ENCODE measurements around the gene SKIDA1.

Gene SKIDA1

DNA sequence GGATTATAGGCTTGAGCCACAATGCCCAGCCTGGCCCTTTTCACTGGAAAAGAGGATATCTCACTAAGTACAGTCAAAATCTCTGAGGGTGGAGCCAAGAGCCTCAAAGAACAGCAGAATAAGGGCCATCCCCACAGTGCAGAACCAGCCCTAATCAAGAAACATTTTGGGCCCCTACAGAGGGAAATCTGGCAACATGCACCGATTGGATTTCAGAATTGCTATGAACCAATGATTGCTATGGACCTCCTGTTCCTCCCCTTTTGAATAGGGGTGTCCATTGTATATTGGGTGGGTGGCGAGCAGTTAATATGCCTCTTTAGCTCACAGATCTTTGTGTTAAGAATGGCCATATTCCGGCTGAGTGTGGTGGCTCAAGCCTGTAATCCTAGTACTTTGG, 42.7 kb downstream of the SKIDA1 start:
- in situ Hi-C loops (cut with MboI; ENCODE audit: low sequenced_read_pairs) = loop anchor here (10.0 to 25.0 kb wide), 3 partner anchors 208 to 479 kb away; no protein-coding TSS in a partner anchor

DNA sequence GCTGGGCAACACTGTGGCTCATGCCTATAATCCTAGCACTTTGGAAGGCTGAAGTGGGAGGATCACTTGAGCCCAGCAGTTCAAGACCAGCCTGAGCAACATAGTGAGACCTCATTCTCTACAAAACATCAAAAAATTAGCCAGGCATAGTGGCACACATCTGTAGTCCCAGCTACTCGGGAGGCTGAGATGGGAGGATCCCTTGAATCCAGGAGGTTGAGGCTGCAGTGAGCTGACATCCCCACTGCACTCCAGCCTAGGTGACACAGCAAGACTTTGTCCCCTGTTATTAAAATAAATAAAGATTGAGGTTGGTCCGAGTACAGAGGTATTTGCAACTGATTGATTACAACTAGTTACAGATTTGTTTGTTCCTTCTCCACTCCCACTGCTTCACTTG, 44.1 kb downstream of the SKIDA1 start:
- Histone ChIP-seq H3K4me3 (no peak overlapping the region), H3K9me3 (peaks cover 2% of the 10 kb centered on the region; the same call in 1 of the 2 replicates), H3K4me1 (0 out of 2 replicates have a peak, but pooled peaks cover 4% of the 10 kb centered on the region), H3K36me3 (replicated peaks) (no peaks in the 10 kb centered on the region), H3K27me3 (ENCODE audit: low read depth) (no peaks in the 10 kb centered on the region)
- DNase-seq (ENCODE audit: low spot score in 2 of 2) = no peak
- in situ Hi-C loops (cut with MboI; ENCODE audit: low sequenced_read_pairs) = loop anchor here (10.0 to 25.0 kb wide), 3 partner anchors 207 to 481 kb away; no protein-coding TSS in a partner anchor

More for the DNA sequence above, 42.7 kb downstream of the SKIDA1 start:
- Histone ChIP-seq H3K27me3 (ENCODE audit: low read depth) (no peaks in the 10 kb centered on the region), H3K4me1 (0 out of 2 replicates have a peak, but pooled peaks cover 4% of the 10 kb centered on the region), H3K4me3 (no peak overlapping the region), H3K36me3 (replicated peaks) (no peaks in the 10 kb centered on the region), H3K9me3 (peaks cover 2% of the 10 kb centered on the region; the same call in 1 of the 2 replicates)
- no peak for DNase-seq (ENCODE audit: low spot score in 2 of 2)

DNA sequence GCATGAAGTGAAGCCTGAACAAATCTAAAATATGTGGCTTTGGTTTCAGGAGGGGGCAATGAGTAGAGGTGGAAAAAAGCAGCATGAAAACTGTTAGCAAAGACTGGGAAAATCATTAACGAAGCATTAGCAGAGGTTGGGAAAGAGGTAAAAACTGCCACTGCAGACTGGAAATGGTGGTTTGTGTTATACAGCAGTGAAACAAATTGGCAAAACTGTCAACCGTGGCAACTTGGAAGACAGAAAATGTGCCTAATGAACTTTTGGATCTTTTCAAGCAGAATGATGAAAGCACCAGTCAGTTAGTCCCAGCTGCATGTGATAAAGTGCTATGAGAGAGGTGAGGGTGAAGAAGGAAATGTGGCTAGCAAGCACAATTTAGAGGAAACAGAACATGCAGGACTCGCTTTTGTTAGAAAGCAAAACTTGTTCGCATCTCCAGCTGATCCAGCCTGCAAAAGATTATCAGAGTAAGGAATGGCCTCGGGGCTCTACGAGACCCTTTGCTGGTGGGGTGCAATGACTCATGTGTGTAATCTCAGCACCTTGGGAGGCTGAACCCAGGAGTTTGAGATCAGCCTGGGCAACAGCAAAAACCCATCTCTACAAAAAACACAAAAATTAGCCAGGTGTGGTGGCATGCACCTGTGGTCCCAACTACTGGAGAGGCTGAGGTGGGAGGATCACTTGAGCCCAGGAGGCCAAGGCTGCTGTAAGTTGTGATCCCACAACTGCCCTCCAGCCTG, 45.7 kb downstream of the SKIDA1 start:
- H3K9me3 ChIP-seq = peaks cover 2% of the 10 kb centered on the region; the same call in 1 of the 2 replicates
- H3K36me3 ChIP-seq (replicated peaks) = no peaks in the 10 kb centered on the region
- H3K4me1 ChIP-seq = 0 out of 2 replicates have a peak, but pooled peaks cover 4% of the 10 kb centered on the region
- H3K4me3 ChIP-seq = no peak overlapping the region
- no peaks in the 10 kb centered on the region for H3K27me3 ChIP-seq (ENCODE audit: low read depth)
- DNase-seq (ENCODE audit: low spot score in 2 of 2) = no peak
- in situ Hi-C loops (cut with MboI; ENCODE audit: low sequenced_read_pairs) = loop anchor here (10.0 to 25.0 kb wide), 3 partner anchors 205 to 483 kb away; no protein-coding TSS in a partner anchor

GRCh38 chr10:21475393-21475792, 50.1 kb downstream of the SKIDA1 start:
- in situ Hi-C loops (cut with MboI; ENCODE audit: low sequenced_read_pairs) = loop anchor here (25.0 kb wide), 2 partner anchors 388 to 487 kb away; no protein-coding TSS in a partner anchor
- DNase-seq (ENCODE audit: low spot score in 2 of 2) = no peak
- Histone ChIP-seq H3K9me3 (no peaks in the 10 kb centered on the region), H3K36me3 (replicated peaks) (no peaks in the 10 kb centered on the region), H3K4me1 (no peaks in the 10 kb centered on the region), H3K4me3 (no peak overlapping the region), H3K27me3 (ENCODE audit: low read depth) (no peaks in the 10 kb centered on the region)

DNA sequence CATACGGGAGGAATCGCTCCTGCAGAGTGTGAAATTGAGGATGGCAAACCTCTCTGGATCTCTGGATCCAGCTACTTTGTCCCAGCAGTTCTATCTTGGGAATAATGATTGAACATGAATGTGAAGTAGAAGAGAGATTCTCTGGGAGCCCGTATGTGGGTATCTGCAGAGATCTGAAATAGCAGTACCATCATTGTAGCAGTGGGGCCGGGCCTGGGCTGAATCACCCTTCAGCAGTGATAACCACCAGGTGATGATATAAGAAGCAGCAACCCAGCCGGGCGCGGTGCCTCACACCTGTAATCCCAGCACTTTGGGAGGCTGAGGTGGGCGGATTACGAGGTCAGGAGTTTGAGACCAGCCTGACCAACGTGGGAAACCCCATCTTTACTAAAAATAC, 51.9 kb downstream of the SKIDA1 start:
- H3K36me3 ChIP-seq (replicated peaks) = no peaks in the 10 kb centered on the region
- no peaks in the 10 kb centered on the region for H3K4me1 ChIP-seq
- H3K9me3 ChIP-seq = no peaks in the 10 kb centered on the region
- DNase-seq (ENCODE audit: low spot score in 2 of 2) = no peak
- H3K27me3 ChIP-seq (ENCODE audit: low read depth) = no peaks in the 10 kb centered on the region
- in situ Hi-C loops (cut with MboI; ENCODE audit: low sequenced_read_pairs) = no loop called here
- H3K4me3 ChIP-seq = no peak overlapping the region

GRCh38 chr10:21473135-21473534, 52.3 kb downstream of the SKIDA1 start:
- in situ Hi-C loops (cut with MboI; ENCODE audit: low sequenced_read_pairs) = no loop called here
- no peaks in the 10 kb centered on the region for H3K4me1 ChIP-seq
- H3K9me3 ChIP-seq = no peaks in the 10 kb centered on the region
- DNase-seq (ENCODE audit: low spot score in 2 of 2) = peak; percentile 27 to 62
- no peak overlapping the region for H3K4me3 ChIP-seq
- H3K36me3 ChIP-seq (replicated peaks) = no peaks in the 10 kb centered on the region
- no peaks in the 10 kb centered on the region for H3K27me3 ChIP-seq (ENCODE audit: low read depth)

- no peaks in the 10 kb centered on the region for H3K36me3 ChIP-seq (replicated peaks)
- no peak for DNase-seq (ENCODE audit: low spot score in 2 of 2)
- no peaks in the 10 kb centered on the region for H3K27me3 ChIP-seq (ENCODE audit: low read depth)
- H3K4me1 ChIP-seq = no peaks in the 10 kb centered on the region
- H3K9me3 ChIP-seq = no peaks in the 10 kb centered on the region
- no peak overlapping the region for H3K4me3 ChIP-seq
- in situ Hi-C loops (cut with MboI; ENCODE audit: low sequenced_read_pairs) = no loop called here
Measured at GRCh38 chr10:21468086-21468485, 57.4 kb downstream of the SKIDA1 start.

DNA sequence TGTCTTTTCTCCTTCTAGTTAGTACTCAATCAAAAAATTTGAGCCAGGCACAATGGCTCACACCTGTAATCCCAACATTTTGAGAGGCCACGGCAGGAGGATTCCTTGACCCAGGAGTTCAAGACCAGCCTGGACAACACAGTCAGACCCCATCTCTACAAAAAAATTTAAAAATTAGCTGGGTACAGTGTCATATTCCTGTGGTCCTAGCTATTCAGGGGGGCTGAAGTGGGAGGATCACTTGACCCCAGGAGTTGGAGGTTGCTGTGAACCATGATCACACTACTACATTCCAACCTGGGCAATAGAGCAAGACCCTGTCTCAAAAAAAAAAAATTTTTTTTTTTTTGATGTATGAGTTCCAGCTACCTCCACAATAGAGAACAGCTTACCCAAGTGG, 57.8 kb downstream of the SKIDA1 start:
- Histone ChIP-seq H3K27me3 (ENCODE audit: low read depth) (no peaks in the 10 kb centered on the region), H3K36me3 (replicated peaks) (no peaks in the 10 kb centered on the region), H3K9me3 (no peaks in the 10 kb centered on the region), H3K4me3 (no peak overlapping the region), H3K4me1 (no peaks in the 10 kb centered on the region)
- DNase-seq (ENCODE audit: low spot score in 2 of 2) = no peak
- in situ Hi-C loops (cut with MboI; ENCODE audit: low sequenced_read_pairs) = no loop called here

DNA sequence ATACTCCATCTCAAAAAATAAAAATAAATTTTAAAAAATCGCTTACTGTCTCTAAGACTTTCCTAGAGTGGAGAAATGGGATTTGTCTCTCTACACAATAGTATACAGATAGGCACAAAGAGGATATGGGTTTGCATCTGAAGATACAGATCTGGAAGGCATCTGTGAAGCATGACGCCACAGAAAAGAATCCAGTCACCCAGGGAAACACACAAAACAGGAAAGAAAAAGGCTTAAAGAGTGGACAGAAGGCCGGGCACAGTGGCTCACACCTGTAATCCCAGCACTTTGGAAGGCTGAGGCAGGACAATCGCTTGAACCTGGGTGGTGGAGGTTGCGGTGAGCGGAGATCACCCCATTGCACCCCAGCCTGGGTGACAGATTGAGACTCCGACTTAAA, 61.3 kb downstream of the SKIDA1 start:
- in situ Hi-C loops (cut with MboI; ENCODE audit: low sequenced_read_pairs) = no loop called here
- Histone ChIP-seq H3K36me3 (replicated peaks) (no peaks in the 10 kb centered on the region), H3K9me3 (no peaks in the 10 kb centered on the region), H3K4me3 (no peak overlapping the region), H3K27me3 (ENCODE audit: low read depth) (no peaks in the 10 kb centered on the region), H3K4me1 (no peaks in the 10 kb centered on the region)
- no peak for DNase-seq (ENCODE audit: low spot score in 2 of 2)

Measured in HAP-1 (cell line).